Panc1 (cell line): ENCODE measurements around the gene TRIM43. TPM values are rescaled to one million over a fixed set of nuclear protein-coding genes. Genes with fewer than 3 reads are reported as not detected.

Experiments used
- ATAC-seq: fragments of 200-7000 bp; cut with Tn5 transposase; 2 replicates; pipeline ENCODE4 v1.9.1; 2020; ENCODE audit warnings: mild to moderate bottlenecking, moderate library complexity
- BruUV-seq: library from RNA; stranded (reverse); fragments of 400-500 nt; replicated peaks from 2 replicates; lab custom pipeline; 2021; lab: Mats Ljungman, UMichigan
- CTCF ChIA-PET: fragments of 300-600 bp; sonication (Branson Sonifier 250); formaldehyde crosslinking; loops from one replicate; lab custom pipeline; 2022; ENCODE audit warnings: antibody characterized with exemption; lab: Charles Lee
- POLR2A ChIA-PET: fragments of 300-600 bp; sonication (Branson Sonifier 250); formaldehyde crosslinking; loops from one replicate; lab custom pipeline; 2022; ENCODE audit warnings: antibody characterized with exemption; lab: Charles Lee
- DNase-seq: peaks from one replicate; pipeline ENCODE4 v3.0.0-alpha.2; 2010; ENCODE audit warnings: low read depth, low spot score
- H3K27ac ChIP-seq: 2 replicates; pipeline ENCODE4 v1.5.1; 2011; ENCODE audit warnings: mild to moderate bottlenecking, low read length, inconsistent platforms
- H3K27me3 ChIP-seq: fragments of 200-500 bp; sonication (Bioruptor generic); 2 replicates; pipeline ENCODE4 v1.6.0; 2014; ENCODE audit warnings: low read length, inconsistent platforms; ENCODE audit not compliant: control insufficient read depth, insufficient read depth
- H3K36me3 ChIP-seq: fragments of 200-500 bp; sonication (Bioruptor generic); 2 replicates; pipeline ENCODE4 v1.5.1; 2014; ENCODE audit warnings: inconsistent platforms, mild to moderate bottlenecking, low read length, moderate library complexity; ENCODE audit not compliant: control insufficient read depth, insufficient read depth
- H3K4me1 ChIP-seq: 2 replicates; pipeline ENCODE4 v1.5.1; 2011; ENCODE audit warnings: inconsistent platforms, mild to moderate bottlenecking, low read length, moderate library complexity; ENCODE audit not compliant: control insufficient read depth, insufficient read depth
- H3K4me3 ChIP-seq, 2 experiments: 2 replicates each; pipeline ENCODE4 v1.5.1; 2011 to 2012; ENCODE audit warnings: low read depth in 2 of 2, low read length in 2 of 2, mild to moderate bottlenecking in 2 of 2, inconsistent platforms in 1 of 2, moderate library complexity in 1 of 2
- H3K9me3 ChIP-seq: fragments of 200-500 bp; sonication (Bioruptor generic); 2 replicates; pipeline ENCODE4 v1.5.1; 2014; ENCODE audit warnings: low read depth, mild to moderate bottlenecking, inconsistent platforms, low read length, moderate library complexity; ENCODE audit not compliant: control insufficient read depth, insufficient read depth
- CTCF ChIP-seq: fragments of 450-650 bp; IDR thresholded peaks from 2 replicates; pipeline ENCODE4 v1.5.1; 2017; ENCODE audit warnings: mild to moderate bottlenecking
- POLR2AphosphoS5 ChIP-seq: IDR thresholded peaks from 2 replicates; pipeline ENCODE4 v1.6.1; 2012; ENCODE audit warnings: mild to moderate bottlenecking, low read depth, low read length, moderate library complexity
- REST ChIP-seq, 2 experiments: IDR thresholded peaks; 2 replicates each; pipeline ENCODE4 v1.6.1; 2011 to 2012; ENCODE audit warnings: low read depth in 2 of 2, control low read depth in 1 of 2, low read length in 1 of 2, mild to moderate bottlenecking in 1 of 2, moderate library complexity in 1 of 2; ENCODE audit not compliant: insufficient read depth in 1 of 2
- SIN3A ChIP-seq: IDR thresholded peaks from 2 replicates; pipeline ENCODE4 v1.6.1; 2012; ENCODE audit warnings: low read depth, mild to moderate bottlenecking, low read length, moderate library complexity, borderline replicate concordance; ENCODE audit not compliant: insufficient read depth
- TCF7L2 ChIP-seq: IDR thresholded peaks from 2 replicates; pipeline ENCODE4 v1.6.1; 2011; ENCODE audit warnings: mild to moderate bottlenecking, low read depth, low read length, inconsistent platforms
- in situ Hi-C: cut with HindIII; loops from 2 replicates; pipeline ENCODE4 v1.10.0; 2016; ENCODE audit warnings: low sequenced_read_pairs, low pct_unique_long_range_greater_than_20kb
- intact Hi-C: fragments of 100-400 bp; cut with micrococcal nuclease; formaldehyde crosslinking; loops from one replicate; pipeline ENCODE4 v1.10.0; 2022; ENCODE audit not compliant: unreplicated experiment
- total RNA-seq: library from RNA; stranded (reverse); gene quantifications from one replicate; pipeline ENCODE4 v1.2.1, GENCODE V29; 2021; ENCODE audit not compliant: unreplicated experiment

TRIM43 gene
- total RNA-seq, 1 experiment from 2014 or later, result not detected

GRCh38 chr2:95569170-95569569, 22.6 kb upstream of the TRIM43 start:
- intact Hi-C loops, result no loop called here
- no peak for DNase-seq
- no peak for ATAC-seq
- Histone ChIP-seq H3K27ac (no peak overlapping the region), H3K36me3 (no peaks in the 10 kb centered on the region), H3K4me1 (no peaks in the 10 kb centered on the region), H3K27me3 (peaks cover 7% of the 10 kb centered on the region), H3K9me3 (no peaks in the 10 kb centered on the region), H3K4me3 (no peak overlapping the region)
- BruUV-seq, result no TSS peak
- POLR2A ChIA-PET, result no interaction called here
- TF ChIP-seq CTCF (no peak), POLR2AphosphoS5 (no peak), REST (IDR thresholded peaks at IDR 0.05; ENCODE audit: insufficient read depth in 1 of 2, low read depth in 2 of 2, low read length in 1 of 2) (no peak), SIN3A (no peak), TCF7L2 (no peak)
- in situ Hi-C loops, result no loop called here
- CTCF ChIA-PET, result no interaction called here

DNA sequence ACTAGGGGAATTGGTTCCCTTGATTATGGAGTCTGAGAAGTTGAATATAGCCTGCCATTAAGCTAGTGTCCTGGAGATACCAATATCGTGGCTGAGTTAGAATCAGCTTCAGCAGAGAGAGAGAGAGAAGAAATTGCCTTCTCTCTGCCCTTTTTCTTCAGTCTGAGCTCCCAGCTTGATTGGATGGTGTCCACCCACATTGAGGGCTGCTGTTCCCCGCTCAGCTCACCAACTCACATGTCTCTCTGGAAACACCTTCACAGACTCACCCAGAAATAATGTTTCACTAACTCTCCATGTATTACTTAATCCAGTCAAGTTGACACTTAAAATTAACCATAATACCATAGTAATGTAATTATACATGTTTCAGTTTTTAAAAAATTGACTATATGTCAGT, 17.9 kb upstream of the TRIM43 start:
- H3K27me3 ChIP-seq, result peaks cover 11% of the 10 kb centered on the region; the same call in 1 of the 2 replicates
- ATAC-seq (no peak), DNase-seq (no peak)
- POLR2A ChIA-PET, result no interaction called here
- H3K9me3 ChIP-seq, result no peaks in the 10 kb centered on the region
- CTCF ChIA-PET, result no interaction called here
- intact Hi-C loops, result no loop called here
- H3K36me3 ChIP-seq, result no peaks in the 10 kb centered on the region
- no peak overlapping the region for H3K4me3 ChIP-seq
- TF ChIP-seq REST (IDR thresholded peaks at IDR 0.05; ENCODE audit: insufficient read depth in 1 of 2, low read depth in 2 of 2, low read length in 1 of 2) (no peak), TCF7L2 (no peak), CTCF (no peak), POLR2AphosphoS5 (no peak), SIN3A (no peak)
- H3K27ac ChIP-seq, result no peak overlapping the region
- in situ Hi-C loops, result no loop called here
- H3K4me1 ChIP-seq, result no peaks in the 10 kb centered on the region
- BruUV-seq, result no TSS peak
